HG02571 (cell line): ENCODE measurements around the gene OXTR.
"Not testable (repeated sequence)": the region's sequence is repeated elsewhere in the genome, so short reads cannot be mapped to it uniquely, and the experiment has no call there.

Experiments used
- ATAC-seq: cut with Tn5 transposase; IDR thresholded peaks from one replicate; pipeline ENCODE4 v1.9.1; 2021; ENCODE audit warnings: mild to moderate bottlenecking, moderate library complexity; ENCODE audit not compliant: unreplicated experiment

Gene OXTR

GRCh38 chr3:8743021-8743601, 26.3 kb downstream of the OXTR start:
- ATAC-seq: no peak

- no peak for ATAC-seq
These were observed 27.7 kb downstream of the OXTR start for GRCh38 chr3:8741581-8742261.

GRCh38 chr3:8739757-8740504, 29.5 kb downstream of the OXTR start:
- ATAC-seq: no peak

- ATAC-seq: no peak
These were observed 30.8 kb downstream of the OXTR start for GRCh38 chr3:8738639-8739038.

- ATAC-seq: no peak
These were observed 31.6 kb downstream of the OXTR start for GRCh38 chr3:8737823-8738222.

GRCh38 chr3:8737301-8737700, 32.1 kb downstream of the OXTR start:
- no peak for ATAC-seq

GRCh38 chr3:8736436-8736835, 33.0 kb downstream of the OXTR start:
- no peak for ATAC-seq

GRCh38 chr3:8734908-8735307, 34.5 kb downstream of the OXTR start:
- no peak for ATAC-seq

- ATAC-seq: no peak
These were observed 35.1 kb downstream of the OXTR start for GRCh38 chr3:8734137-8734878.

- no peak for ATAC-seq
These were observed 35.9 kb downstream of the OXTR start, which contains the start of gene CAV3 for GRCh38 chr3:8733332-8734094. Gene CAV3, plus strand, starts transcription at chr3:8733802. Its CDS starts 75 bp downstream, at chr3:8733877.

GRCh38 chr3:8732413-8732812, 37.0 kb downstream of the OXTR start:
- no peak for ATAC-seq

GRCh38 chr3:8730656-8731055, 38.8 kb downstream of the OXTR start:
- no peak for ATAC-seq

GRCh38 chr3:8729479-8729878, 39.9 kb downstream of the OXTR start:
- no peak for ATAC-seq

- ATAC-seq: no peak
These were observed 41.6 kb downstream of the OXTR start for GRCh38 chr3:8727605-8728512.

GRCh38 chr3:8724108-8724752, 45.2 kb downstream of the OXTR start:
- ATAC-seq: no peak

- no peak for ATAC-seq
These were observed 45.8 kb downstream of the OXTR start for GRCh38 chr3:8723612-8724011.

- ATAC-seq: no peak
These were observed 46.6 kb downstream of the OXTR start for GRCh38 chr3:8722808-8723207.

GRCh38 chr3:8715757-8716156, 53.7 kb downstream of the OXTR start:
- ATAC-seq: not testable (repeated sequence)
